ENCODE data around the gene CTNNA3. TPM values are rescaled to one million over a fixed set of nuclear protein-coding genes. Genes with fewer than 3 reads are reported as not detected.

Gene CTNNA3
- total RNA-seq, 1 donor from 2014 or later = 3.3 TPM

- Mint-ChIP-seq H3K9me3 (ENCODE audit: unreplicated experiment) (no peaks in the 10 kb centered on the region), H3K27me3 (ENCODE audit: unreplicated experiment) (no peaks in the 10 kb centered on the region), H3K27ac (ENCODE audit: unreplicated experiment) (no peak overlapping the region), H3K4me1 (ENCODE audit: low read depth, unreplicated experiment) (peaks cover 4% of the 10 kb centered on the region), H3K4me3 (ENCODE audit: unreplicated experiment) (no peak overlapping the region), H3K36me3 (ENCODE audit: unreplicated experiment) (no peaks in the 10 kb centered on the region)
- TF ChIP-seq CTCF (IDR thresholded peaks at IDR 0.05; ENCODE audit: partially characterized antibody, unreplicated experiment) = no peak
- DNase-seq = no peak
Measured at GRCh38 chr10:65903620-65904019, 1792.4 kb downstream of the CTNNA3 start.

GRCh38 chr10:65900271-65900670 lies 1795.7 kb downstream of the CTNNA3 start:
- Mint-ChIP-seq H3K27ac (ENCODE audit: unreplicated experiment) (no peak overlapping the region), H3K4me1 (ENCODE audit: low read depth, unreplicated experiment) (no peaks in the 10 kb centered on the region), H3K27me3 (ENCODE audit: unreplicated experiment) (no peaks in the 10 kb centered on the region), H3K4me3 (ENCODE audit: unreplicated experiment) (no peak overlapping the region), H3K9me3 (ENCODE audit: unreplicated experiment) (no peaks in the 10 kb centered on the region), H3K36me3 (ENCODE audit: unreplicated experiment) (no peaks in the 10 kb centered on the region)
- TF ChIP-seq CTCF (IDR thresholded peaks at IDR 0.05; ENCODE audit: partially characterized antibody, unreplicated experiment) = no peak
- DNase-seq = no peak

GRCh38 chr10:65898055-65898454 lies 1797.9 kb downstream of the CTNNA3 start:
- Mint-ChIP-seq H3K27me3 (ENCODE audit: unreplicated experiment) (no peaks in the 10 kb centered on the region), H3K9me3 (ENCODE audit: unreplicated experiment) (no peaks in the 10 kb centered on the region), H3K27ac (ENCODE audit: unreplicated experiment) (no peak overlapping the region), H3K4me3 (ENCODE audit: unreplicated experiment) (no peak overlapping the region), H3K4me1 (ENCODE audit: low read depth, unreplicated experiment) (no peaks in the 10 kb centered on the region), H3K36me3 (ENCODE audit: unreplicated experiment) (no peaks in the 10 kb centered on the region)
- TF ChIP-seq CTCF (IDR thresholded peaks at IDR 0.05; ENCODE audit: partially characterized antibody, unreplicated experiment) = no peak
- no peak for DNase-seq

- H3K9me3 Mint-ChIP-seq (ENCODE audit: unreplicated experiment) = no peaks in the 10 kb centered on the region
- no peak overlapping the region for H3K27ac Mint-ChIP-seq (ENCODE audit: unreplicated experiment)
- H3K27me3 Mint-ChIP-seq (ENCODE audit: unreplicated experiment) = no peaks in the 10 kb centered on the region
- H3K4me1 Mint-ChIP-seq (ENCODE audit: low read depth, unreplicated experiment) = no peaks in the 10 kb centered on the region
- no peak overlapping the region for H3K4me3 Mint-ChIP-seq (ENCODE audit: unreplicated experiment)
- H3K36me3 Mint-ChIP-seq (ENCODE audit: unreplicated experiment) = no peaks in the 10 kb centered on the region
- TF ChIP-seq CTCF (IDR thresholded peaks at IDR 0.05; ENCODE audit: partially characterized antibody, unreplicated experiment) = no peak
- no peak for DNase-seq
Measured at GRCh38 chr10:65894961-65895360, 1801.0 kb downstream of the CTNNA3 start.

- no peaks in the 10 kb centered on the region for H3K36me3 Mint-ChIP-seq (ENCODE audit: unreplicated experiment)
- no peak overlapping the region for H3K27ac Mint-ChIP-seq (ENCODE audit: unreplicated experiment)
- H3K27me3 Mint-ChIP-seq (ENCODE audit: unreplicated experiment) = no peaks in the 10 kb centered on the region
- no peak overlapping the region for H3K4me3 Mint-ChIP-seq (ENCODE audit: unreplicated experiment)
- no peaks in the 10 kb centered on the region for H3K9me3 Mint-ChIP-seq (ENCODE audit: unreplicated experiment)
- H3K4me1 Mint-ChIP-seq (ENCODE audit: low read depth, unreplicated experiment) = no peaks in the 10 kb centered on the region
- no peak for DNase-seq
- TF ChIP-seq CTCF (IDR thresholded peaks at IDR 0.05; ENCODE audit: partially characterized antibody, unreplicated experiment) = no peak
Measured at GRCh38 chr10:65894379-65894778, 1801.6 kb downstream of the CTNNA3 start.
